HepG2 (cell line): ENCODE data around the gene MLYCD.

Source experiments
- ELF4 ChIP-seq: sonication (generic); formaldehyde crosslinking; IDR thresholded peaks from 2 replicates; pipeline ENCODE4 v1.5.0; 2020; ENCODE audit warnings: missing genetic modification reagents, mild to moderate bottlenecking, moderate library complexity, borderline replicate concordance
- EZH2 ChIP-seq: conservative IDR thresholded peaks from 2 replicates; pipeline ENCODE4 v1.6.1; 2012; ENCODE audit warnings: mild to moderate bottlenecking, low read depth, low read length, moderate library complexity
- FOSL1 ChIP-seq: sonication (generic); formaldehyde crosslinking; IDR thresholded peaks from 2 replicates; pipeline ENCODE4 v1.9.0; 2021; ENCODE audit warnings: missing genetic modification reagents, borderline replicate concordance
- NCOA1 ChIP-seq: sonication (generic); formaldehyde crosslinking; IDR thresholded peaks from 2 replicates; pipeline ENCODE4 v1.9.0; 2021; ENCODE audit warnings: missing genetic modification reagents
- NR3C1 ChIP-seq: sonication (generic); formaldehyde crosslinking; IDR thresholded peaks from 2 replicates; pipeline ENCODE4 v1.4.0; 2020; ENCODE audit warnings: missing genetic modification reagents
- RAD21 ChIP-seq: fragments of 450-650 bp; formaldehyde crosslinking; IDR thresholded peaks from 2 replicates; pipeline ENCODE4 v1.5.0; 2020; ENCODE audit warnings: mild to moderate bottlenecking
- SP1 ChIP-seq, 2 experiments: fragments of 450-650 bp in 1 of 2; sonication (generic) in 1 of 2; formaldehyde crosslinking in 1 of 2; IDR thresholded peaks; 2 replicates each; pipeline versions ENCODE4 v1.4.0 to v1.6.1; 2016 to 2020; ENCODE audit warnings: missing genetic modification reagents in 1 of 2
- ZFP1 ChIP-seq: IDR thresholded peaks from 2 replicates; pipeline ENCODE4 v1.6.1; 2016
- ZNF232 ChIP-seq: sonication (generic); formaldehyde crosslinking; IDR thresholded peaks from 2 replicates; pipeline ENCODE4 v1.4.0; 2020; ENCODE audit warnings: missing genetic modification reagents, borderline replicate concordance
- ZNF350 ChIP-seq: sonication (generic); formaldehyde crosslinking; IDR thresholded peaks from 2 replicates; pipeline ENCODE4 v1.4.0; 2020; ENCODE audit warnings: mild to moderate bottlenecking, low read depth, missing genetic modification reagents, borderline replicate concordance
- ZNF724P ChIP-seq: sonication (generic); formaldehyde crosslinking; IDR thresholded peaks from 2 replicates; pipeline ENCODE4 v1.8.0; 2022; ENCODE audit warnings: missing genetic modification reagents, borderline replicate concordance
- TF ChIP-seq, protein P1 (sequence below): IDR thresholded peaks from 2 replicates; pipeline ENCODE4 v1.6.1; 2016

DNA sequence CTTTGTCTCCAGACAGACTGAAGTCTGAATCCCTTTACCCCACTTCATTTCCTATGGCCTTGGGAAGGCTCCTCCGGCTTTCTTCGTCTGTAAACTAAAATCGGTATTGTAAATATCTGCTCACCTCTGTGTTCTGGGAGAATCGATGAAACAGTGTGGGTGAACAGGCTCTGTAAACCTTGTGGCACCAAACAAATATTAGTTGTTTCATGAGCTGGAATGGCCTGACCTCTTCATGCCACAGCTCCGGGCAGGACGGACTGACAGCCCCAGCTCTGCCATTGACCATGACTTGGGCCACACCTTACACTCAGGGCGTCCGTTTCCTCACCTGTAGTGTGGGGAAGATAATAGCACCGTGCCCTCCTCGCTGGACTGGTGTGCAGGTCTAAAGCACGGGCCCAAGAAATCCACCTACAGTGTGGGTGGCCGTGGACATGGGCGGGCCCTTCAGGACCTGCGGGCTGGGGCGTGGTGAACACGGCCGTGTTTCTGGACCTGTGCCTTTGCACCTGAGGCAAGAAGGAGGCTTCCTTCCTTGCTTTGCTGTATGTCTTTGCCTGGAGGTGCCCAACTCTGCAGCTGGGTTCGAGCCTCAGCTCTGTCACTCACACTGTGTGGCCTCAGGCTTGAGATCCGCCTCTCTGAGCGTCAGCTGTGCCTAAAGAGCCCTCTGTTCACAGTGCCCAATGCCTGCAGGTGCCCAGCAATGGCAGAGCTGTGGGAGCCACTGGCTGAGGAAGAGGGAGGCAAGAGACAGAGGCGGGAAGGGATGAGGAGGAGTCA, 48.1 kb downstream of the MLYCD start:
- no peak for TF ChIP-seq NR3C1 (CRISPR knock-in tag)
- no peak for TF ChIP-seq SP1 (IDR thresholded peaks at IDR 0.05)
- TF ChIP-seq SP1 (CRISPR knock-in tag; IDR thresholded peaks at IDR 0.05), result no peak
- TF ChIP-seq, protein P1, sequence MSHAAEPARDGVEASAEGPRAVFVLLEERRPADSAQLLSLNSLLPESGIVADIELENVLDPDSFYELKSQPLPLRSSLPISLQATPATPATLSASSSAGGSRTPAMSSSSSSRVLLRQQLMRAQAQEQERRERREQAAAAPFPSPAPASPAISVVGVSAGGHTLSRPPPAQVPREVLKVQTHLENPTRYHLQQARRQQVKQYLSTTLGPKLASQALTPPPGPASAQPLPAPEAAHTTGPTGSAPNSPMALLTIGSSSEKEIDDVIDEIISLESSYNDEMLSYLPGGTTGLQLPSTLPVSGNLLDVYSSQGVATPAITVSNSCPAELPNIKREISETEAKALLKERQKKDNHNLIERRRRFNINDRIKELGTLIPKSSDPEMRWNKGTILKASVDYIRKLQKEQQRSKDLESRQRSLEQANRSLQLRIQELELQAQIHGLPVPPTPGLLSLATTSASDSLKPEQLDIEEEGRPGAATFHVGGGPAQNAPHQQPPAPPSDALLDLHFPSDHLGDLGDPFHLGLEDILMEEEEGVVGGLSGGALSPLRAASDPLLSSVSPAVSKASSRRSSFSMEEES, result peak; percentile 21; the same call in 1 of the 2 replicates
- TF ChIP-seq ZNF724P (CRISPR knock-in tag), result peak; percentile 87; the same call in 1 of the 2 replicates
- no peak for TF ChIP-seq ZNF232
- no peak for TF ChIP-seq ELF4 (CRISPR knock-in tag)
- no peak for TF ChIP-seq ZFP1 (CRISPR knock-in tag)
- no peak for TF ChIP-seq ZNF350
- no peak for TF ChIP-seq FOSL1 (CRISPR knock-in tag)
- no peak for TF ChIP-seq NCOA1 (CRISPR knock-in tag)
- TF ChIP-seq EZH2, result no peak
- TF ChIP-seq RAD21, result no peak
